Measurements from ENCODE around the gene RNGTT.

Gene RNGTT

DNA sequence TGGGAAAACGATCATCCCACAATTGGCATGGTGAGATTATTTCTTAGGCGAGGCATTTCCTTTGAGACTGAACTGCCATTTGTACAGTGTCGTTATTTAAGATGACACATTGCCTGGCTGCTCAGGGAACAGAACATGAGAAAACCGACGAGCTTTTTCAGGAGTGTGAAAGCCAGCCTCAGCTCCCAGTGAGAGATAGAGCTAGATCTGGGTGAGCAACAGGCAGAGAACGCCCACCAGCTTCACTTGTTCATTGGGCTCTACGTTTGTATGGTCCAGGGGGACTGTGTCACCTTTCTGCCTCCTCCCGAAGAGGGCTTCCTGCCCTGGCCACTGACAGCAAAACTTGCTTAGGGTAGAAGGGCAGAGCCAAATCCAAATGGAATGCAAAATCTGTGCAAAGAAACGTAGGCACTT is 378.1 kb downstream of the RNGTT start:
- no peak for ATAC-seq

DNA sequence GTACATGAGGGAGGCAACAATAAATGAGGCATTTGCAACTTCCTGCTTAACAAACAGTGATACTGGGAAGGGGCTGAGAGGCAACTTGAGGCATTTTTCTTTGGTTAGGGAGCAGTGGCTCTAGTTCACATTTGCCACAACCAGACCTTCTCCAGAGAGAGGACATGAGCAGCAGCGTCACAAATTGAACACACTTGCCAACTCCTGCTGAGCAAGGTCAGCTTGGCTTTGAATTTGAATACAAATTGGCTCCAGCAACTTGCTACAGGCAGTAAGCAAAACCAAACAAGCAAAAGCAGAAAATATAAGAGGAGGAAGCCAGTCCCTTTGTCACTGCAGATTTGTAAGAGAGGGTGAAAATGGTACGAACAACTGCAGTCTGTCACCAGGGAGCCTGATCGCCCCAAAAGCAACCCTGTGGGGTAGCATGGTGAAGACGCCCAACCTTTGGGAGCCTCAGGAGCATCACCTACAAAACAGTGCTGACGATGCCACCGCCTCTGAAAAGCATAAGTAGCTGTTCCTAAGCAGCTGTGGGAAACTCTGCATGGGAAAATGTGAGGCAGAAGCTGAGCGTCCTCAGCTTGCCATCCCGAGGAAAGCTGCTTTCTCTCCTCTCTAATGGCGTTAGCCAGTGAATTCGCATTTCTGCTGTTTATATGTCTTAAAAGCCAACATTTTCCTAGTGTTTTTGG is 378.7 kb downstream of the RNGTT start:
- no peak for ATAC-seq

GRCh38 chr6:88577461-88577860 is 386.0 kb downstream of the RNGTT start:
- ATAC-seq = no peak

DNA sequence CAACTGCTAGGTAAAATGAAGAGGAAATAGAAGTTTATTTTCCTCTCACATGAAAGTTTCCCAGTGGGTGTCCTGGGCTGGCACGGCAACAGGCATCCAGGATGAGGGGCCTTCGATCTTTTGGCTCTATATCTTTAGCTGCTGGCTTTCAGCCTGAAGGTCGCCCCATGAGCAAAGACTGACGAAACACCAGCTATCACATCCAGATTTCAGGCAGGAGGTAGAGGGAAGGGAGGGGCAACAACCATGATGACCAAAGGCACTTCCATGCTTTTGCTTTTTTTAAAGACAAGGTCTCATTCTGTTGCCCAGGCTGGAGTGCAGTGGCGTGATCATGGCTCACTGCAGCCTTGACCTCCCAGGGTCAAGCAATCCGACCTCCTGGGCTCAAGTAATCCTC is 387.9 kb downstream of the RNGTT start:
- ATAC-seq = no peak

- ATAC-seq = no peak
Observed at GRCh38 chr6:88574651-88575050, 388.8 kb downstream of the RNGTT start.

GRCh38 chr6:88574031-88574430 is 389.4 kb downstream of the RNGTT start:
- no peak for ATAC-seq

DNA sequence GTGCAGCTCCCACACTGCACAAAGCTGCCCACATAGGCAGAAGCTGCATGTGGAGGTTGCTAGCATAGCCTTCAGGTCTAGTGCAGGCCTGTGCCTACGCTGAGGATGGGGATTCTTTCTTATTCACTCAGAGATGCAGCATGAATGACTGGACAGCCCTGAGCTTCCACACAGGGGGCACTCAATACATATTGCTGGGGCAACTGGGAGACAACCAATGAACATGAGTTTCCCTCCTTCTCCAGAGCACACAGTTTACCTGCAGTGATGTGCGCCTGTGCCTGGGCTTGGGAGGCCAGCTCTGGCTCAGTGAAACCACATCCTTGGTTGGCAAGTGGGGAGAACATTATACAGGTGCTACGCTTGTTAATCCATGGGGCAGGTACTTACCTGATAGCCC is 389.9 kb downstream of the RNGTT start:
- ATAC-seq = no peak

GRCh38 chr6:88572449-88573139 is 390.8 kb downstream of the RNGTT start:
- no peak for ATAC-seq

DNA sequence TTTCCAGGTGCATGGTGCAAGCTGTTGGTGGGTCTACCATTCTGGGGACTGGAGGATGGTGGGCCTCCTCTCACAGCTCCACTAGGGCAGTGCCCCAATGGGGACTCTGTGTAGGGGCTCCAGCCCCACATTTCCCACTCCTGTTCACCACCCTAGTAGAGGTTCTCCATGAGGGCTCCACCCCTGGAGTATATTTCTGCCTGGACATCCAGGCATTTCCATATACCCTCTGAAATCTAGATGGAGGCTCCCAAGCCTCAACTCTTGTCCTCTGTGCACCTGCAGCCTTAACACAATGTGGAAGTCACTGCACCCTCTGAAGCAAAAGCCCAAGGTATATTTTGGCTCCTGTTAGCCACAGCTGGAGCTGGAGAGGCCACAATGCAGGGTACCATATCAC is 393.5 kb downstream of the RNGTT start:
- no peak for ATAC-seq

GRCh38 chr6:88567696-88568095 is 395.7 kb downstream of the RNGTT start:
- no peak for ATAC-seq

GRCh38 chr6:88566746-88567534 is 396.5 kb downstream of the RNGTT start:
- no peak for ATAC-seq

DNA sequence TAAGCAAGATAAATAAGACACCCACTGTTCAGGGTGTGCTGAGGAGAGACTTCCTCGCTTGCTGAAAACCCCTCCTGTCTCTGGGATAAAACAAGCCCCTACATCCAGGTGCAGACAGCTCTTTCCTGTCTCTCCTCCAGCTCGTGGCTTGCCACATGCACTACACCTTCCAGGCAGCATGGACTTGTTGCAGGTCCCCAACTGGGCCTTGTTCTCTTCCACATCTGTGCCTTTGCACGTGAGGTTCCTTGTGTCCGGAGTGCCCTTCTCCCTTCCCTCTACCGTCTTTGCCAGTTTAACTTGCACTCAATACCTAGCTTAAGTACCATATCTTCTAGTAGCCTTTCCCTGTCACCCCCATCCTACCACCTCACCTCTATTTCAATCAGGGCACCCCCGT is 397.6 kb downstream of the RNGTT start:
- no peak for ATAC-seq

DNA sequence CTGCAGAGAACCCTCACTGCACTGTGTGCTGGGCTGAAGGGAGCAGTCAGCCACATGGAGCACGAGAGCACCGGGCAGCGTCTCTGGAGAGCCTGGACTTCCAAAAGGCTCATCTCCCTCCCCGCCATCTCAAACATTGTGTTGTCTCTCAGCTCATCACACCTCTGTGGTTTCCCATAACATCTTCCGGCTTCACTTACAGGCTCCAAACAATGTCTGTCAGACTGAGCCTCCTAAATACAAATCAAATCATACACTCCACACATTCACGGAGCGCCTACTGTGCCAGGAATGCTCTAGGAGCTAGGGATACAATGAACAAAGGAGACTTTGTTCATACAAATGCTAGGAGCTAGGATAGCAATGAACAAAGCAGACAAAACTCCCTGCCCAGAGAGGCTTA is 398.0 kb downstream of the RNGTT start:
- ATAC-seq = no peak

GRCh38 chr6:88563277-88563625 is 400.2 kb downstream of the RNGTT start:
- no peak for ATAC-seq

DNA sequence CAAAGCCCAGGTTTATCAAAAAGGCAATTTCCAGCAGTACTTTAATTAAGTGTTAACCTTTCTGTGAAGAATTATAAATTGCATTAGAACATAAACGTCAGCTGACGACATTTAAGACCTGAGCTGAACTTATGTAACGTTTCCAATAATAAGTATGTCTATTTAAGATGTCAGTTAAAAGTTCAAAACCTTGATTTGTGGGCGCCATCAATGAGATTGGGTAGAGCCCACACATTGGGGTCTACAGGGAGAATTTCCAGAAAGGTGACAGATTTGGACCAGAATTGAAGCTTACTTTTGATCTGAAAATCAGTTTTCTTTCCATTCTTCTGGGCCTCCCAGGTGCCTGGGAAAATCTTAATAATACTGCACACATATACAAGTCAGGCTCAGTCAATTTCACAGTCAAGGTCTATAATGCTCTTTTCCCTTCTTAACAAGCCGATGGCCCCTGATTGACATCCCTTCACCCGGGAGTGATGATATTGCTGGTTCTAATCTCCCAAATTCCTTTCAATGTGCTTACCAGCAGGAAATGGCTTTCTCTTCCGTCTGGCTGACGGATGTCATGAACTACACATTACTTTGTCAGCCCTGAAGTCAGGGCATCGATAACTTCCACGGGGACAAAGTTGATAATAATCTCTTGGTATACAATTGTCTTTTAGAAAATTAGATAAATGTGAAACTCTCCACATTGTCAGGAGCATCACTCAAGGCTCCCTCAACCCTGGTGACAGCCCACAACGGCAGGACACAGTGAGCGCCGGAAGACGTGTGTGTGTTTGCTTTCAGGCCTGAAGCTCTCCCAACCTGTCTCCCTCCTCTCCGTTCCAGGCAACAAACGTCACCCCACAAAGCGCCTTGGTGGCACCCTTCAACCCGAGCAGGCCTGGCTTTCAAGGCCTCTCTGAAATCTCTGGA is 400.8 kb downstream of the RNGTT start:
- ATAC-seq = no peak

GRCh38 chr6:88561954-88562315 is 401.5 kb downstream of the RNGTT start:
- ATAC-seq = no peak

- ATAC-seq = no peak
Observed at GRCh38 chr6:88561034-88561953, 402.1 kb downstream of the RNGTT start.

All from activated CD4-positive, CD25-positive, alpha-beta regulatory T cell treated with anti-CD3 and anti-CD28 coated beads, Interleukin-2, amount 50 U/mL, for 24 hours (primary cell).